Ovary (tissue), 9 donors: ENCODE results near the gene MRPS9. TPM values are rescaled to one million over a fixed set of nuclear protein-coding genes. Genes with fewer than 3 reads are reported as not detected.

Experiments used
- DNase-seq, 5 donors: peaks; one replicate each; pipeline ENCODE4 v3.0.0-alpha.2; 2019 to 2020
- H3K27ac ChIP-seq, 2 donors: fragments of 200-600 bp; one replicate each; pipeline versions ENCODE4 v1.5.1 to v1.8.0; 2019 to 2022
- H3K27me3 ChIP-seq: fragments of 200-600 bp; one replicate; pipeline ENCODE4 v1.8.0; 2022
- H3K36me3 ChIP-seq: fragments of 200-600 bp; sonication (generic); one replicate; pipeline ENCODE4 v1.5.1; 2019
- H3K4me1 ChIP-seq: one replicate; pipeline ENCODE4 v1.8.1; 2013; ENCODE audit warnings: mild to moderate bottlenecking, moderate library complexity; ENCODE audit not compliant: insufficient read depth
- H3K4me3 ChIP-seq: fragments of 200-600 bp; sonication (generic); one replicate; pipeline ENCODE4 v1.5.1; 2017
- H3K9me3 ChIP-seq, 2 donors: fragments of 200-600 bp in 1 of 2; sonication (generic) in 1 of 2; one replicate each; pipeline versions ENCODE4 v1.5.1 to v1.8.1; 2013 to 2019; ENCODE audit warnings: mild to moderate bottlenecking in 1 of 2, moderate library complexity in 1 of 2
- CTCF ChIP-seq, 3 donors: fragments of 450-650 bp in 2 of 3; fragments of 200-600 bp in 1 of 3; IDR thresholded peaks; one replicate each; pipeline versions ENCODE4 v1.5.1 to v1.8.0; 2016 to 2022; ENCODE audit warnings: antibody characterized with exemption in 3 of 3, mild to moderate bottlenecking in 1 of 3
- EP300 ChIP-seq: sonication (generic); formaldehyde crosslinking; IDR thresholded peaks from one replicate; pipeline ENCODE4 v1.6.1; 2017; ENCODE audit warnings: antibody characterized with exemption
- POLR2A ChIP-seq: fragments of 450-650 bp; IDR thresholded peaks from one replicate; pipeline ENCODE4 v1.6.1; 2017; ENCODE audit warnings: antibody characterized with exemption, mild to moderate bottlenecking, moderate library complexity
- WGBS, 3 donors: extraction: QIAGEN DNeasy Blood & Tissue Kit in 1 of 3; methylation state at CpG; one replicate each; pipeline versions ENCODE4 v1.1.5 to v1.1.7; 2013 to 2017; 5-methylcytosine and 5-hydroxymethylcytosine counted together
- intact Hi-C, 4 donors: fragments of 100-400 bp; cut with DNase I; formaldehyde crosslinking; loops; one replicate each; pipeline versions ENCODE4 v1.11.0 to v1.15.1; 2022 to 2023
- polyA plus RNA-seq, 2 donors: library from polyadenylated mRNA; stranded (reverse); fragments of 200-250 nt in 1 of 2; fragments of 350-450 nt in 1 of 2; fragmentation: Illumina TruSeq in 1 of 2; extraction: RNeasy Lipid Tissue Mini Kit (QIAGEN cat#74804) in 1 of 2; gene quantifications; one replicate each; pipeline ENCODE4 v1.2.3, GENCODE V29; 2013 to 2014
- total RNA-seq, 7 donors: library from RNA; depleted of rRNA in 2 of 7; stranded (reverse); fragments of >200 nt in 2 of 7; fragmentation: NEBNext Ultra II Directional in 3 of 7; extraction: Animal tissue kit (Norgen Biotek cat#: 25700) in 3 of 7; gene quantifications; one replicate each; pipeline versions ENCODE4 v1.1.0 to v1.2.4, GENCODE V29; 2016 to 2023
- donor health status: DM: no; HTN: no; CAD: no; lungs with moderate emphysema.
- donor health status: DM: no; HTN: no; CAD: no.
- donor health status: Bipolar disorder and iron deficiency.
- donor health status: DM: yes; HTN: yes; CAD: no.
- donor health status: DM: no; HTN: no; CAD: no.
- donor health status: DM: yes; HTN: yes; CAD: no.

MRPS9 gene
- total and polyA plus RNA-seq, 9 donors, result 14.7 to 40.9 (median 23.9) TPM

GRCh38 chr2:105140240-105140568 is 102.3 kb downstream of the MRPS9 start:
- no peaks in the 10 kb centered on the region for H3K27me3 ChIP-seq
- no peak overlapping the region for H3K27ac ChIP-seq
- H3K36me3 ChIP-seq, result no peaks in the 10 kb centered on the region
- no peak overlapping the region for H3K4me3 ChIP-seq
- no peak for DNase-seq
- H3K4me1 ChIP-seq, result peaks cover 2% of the 10 kb centered on the region
- TF ChIP-seq EP300 (no peak), CTCF (IDR thresholded peaks at IDR 0.05) (no peak), POLR2A (no peak)
- H3K9me3 ChIP-seq, result no peaks in the 10 kb centered on the region
- intact Hi-C loops, result no loop called here
- 68 to 76% (median 76%) methylated on average over 1 of the region's 1 CpG for WGBS, 3 donors

GRCh38 chr2:105141099-105141614 is 103.3 kb downstream of the MRPS9 start:
- no peaks in the 10 kb centered on the region for H3K36me3 ChIP-seq
- H3K27me3 ChIP-seq, result no peaks in the 10 kb centered on the region
- H3K4me1 ChIP-seq, result peaks cover 2% of the 10 kb centered on the region
- no peaks in the 10 kb centered on the region for H3K9me3 ChIP-seq
- DNase-seq, result no peak
- H3K27ac ChIP-seq, result no peak overlapping the region
- TF ChIP-seq CTCF (IDR thresholded peaks at IDR 0.05), result no peak
- TF ChIP-seq EP300, result no peak
- no peak for TF ChIP-seq POLR2A
- intact Hi-C loops, result no loop called here
- WGBS, 3 donors, result 80 to 90% (median 83%) methylated on average over 4 of the region's 4 CpGs
- H3K4me3 ChIP-seq, result no peak overlapping the region

- Histone ChIP-seq H3K27ac (no peak overlapping the region), H3K4me3 (no peak overlapping the region), H3K36me3 (no peaks in the 10 kb centered on the region), H3K4me1 (peaks cover 2% of the 10 kb centered on the region), H3K27me3 (no peaks in the 10 kb centered on the region), H3K9me3 (no peaks in the 10 kb centered on the region)
- intact Hi-C loops, result no loop called here
- TF ChIP-seq EP300, result no peak
- no peak for TF ChIP-seq POLR2A
- no peak for TF ChIP-seq CTCF (IDR thresholded peaks at IDR 0.05)
- DNase-seq, result no peak
- 75 to 86% (median 84%) methylated on average over 5 of the region's 5 CpGs for whole genome bisulfite sequencing, 3 donors
Measured at GRCh38 chr2:105142239-105142638, 104.4 kb downstream of the MRPS9 start.

DNA sequence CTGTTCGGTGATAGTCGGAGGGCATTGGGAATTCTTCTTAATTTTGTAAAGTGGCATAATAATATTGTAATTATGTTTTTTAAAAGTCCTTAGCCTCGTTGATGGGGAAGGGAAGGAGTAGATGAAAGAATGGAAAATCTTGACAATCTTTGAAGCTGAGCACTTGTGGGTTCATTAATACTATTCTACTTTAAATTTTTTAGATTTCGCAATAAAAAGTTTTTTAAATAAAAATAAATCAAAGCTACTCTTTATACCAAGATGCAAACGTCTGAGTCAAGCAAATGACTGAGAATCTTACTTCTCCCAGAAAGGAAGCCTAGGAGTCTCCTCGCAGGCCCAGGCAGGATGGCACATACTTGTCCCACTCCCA is 105.2 kb downstream of the MRPS9 start:
- TF ChIP-seq POLR2A (no peak), EP300 (no peak), CTCF (IDR thresholded peaks at IDR 0.05) (no peak)
- Histone ChIP-seq H3K36me3 (no peaks in the 10 kb centered on the region), H3K9me3 (no peaks in the 10 kb centered on the region), H3K27me3 (no peaks in the 10 kb centered on the region), H3K27ac (no peak overlapping the region), H3K4me3 (no peak overlapping the region), H3K4me1 (peaks cover 2% of the 10 kb centered on the region)
- 28 to 37% (median 32%) methylated on average over 6 of the region's 6 CpGs for WGBS, 3 donors
- no peak for DNase-seq
- intact Hi-C loops, result no loop called here
